BLaER1 (cell line): ENCODE data around the gene PCBP3.
"Not testable (repeated sequence)": the region's sequence is repeated elsewhere in the genome, so short reads cannot be mapped to it uniquely, and the experiment has no call there.

Source experiments
- H3K27ac ChIP-seq: shearing (Covaris generic); formaldehyde crosslinking; 2 replicates; pipeline ENCODE4 v1.8.1; 2022
- H3K27me3 ChIP-seq: shearing (Covaris generic); formaldehyde crosslinking; 2 replicates; pipeline ENCODE4 v1.8.1; 2022
- H3K36me3 ChIP-seq: shearing (Covaris generic); formaldehyde crosslinking; 2 replicates; pipeline ENCODE4 v1.8.1; 2022
- H3K4me1 ChIP-seq: shearing (Covaris generic); formaldehyde crosslinking; 2 replicates; pipeline ENCODE4 v1.8.1; 2022
- H3K4me2 ChIP-seq: shearing (Covaris generic); formaldehyde crosslinking; 2 replicates; pipeline ENCODE4 v1.8.1; 2022
- H3K4me3 ChIP-seq: shearing (Covaris generic); formaldehyde crosslinking; 2 replicates; pipeline ENCODE4 v1.8.1; 2022
- H3K9ac ChIP-seq: shearing (Covaris generic); formaldehyde crosslinking; 2 replicates; pipeline ENCODE4 v1.8.1; 2022
- H3K9me3 ChIP-seq: shearing (Covaris generic); formaldehyde crosslinking; 2 replicates; pipeline ENCODE4 v1.8.1; 2022
- H4K20me1 ChIP-seq: shearing (Covaris generic); formaldehyde crosslinking; 2 replicates; pipeline ENCODE4 v1.8.1; 2022
- Cebpa-rat ChIP-seq: shearing (Covaris generic); IDR thresholded peaks from 2 replicates; pipeline ENCODE4 v1.8.1; 2022

The PCBP3 gene

DNA sequence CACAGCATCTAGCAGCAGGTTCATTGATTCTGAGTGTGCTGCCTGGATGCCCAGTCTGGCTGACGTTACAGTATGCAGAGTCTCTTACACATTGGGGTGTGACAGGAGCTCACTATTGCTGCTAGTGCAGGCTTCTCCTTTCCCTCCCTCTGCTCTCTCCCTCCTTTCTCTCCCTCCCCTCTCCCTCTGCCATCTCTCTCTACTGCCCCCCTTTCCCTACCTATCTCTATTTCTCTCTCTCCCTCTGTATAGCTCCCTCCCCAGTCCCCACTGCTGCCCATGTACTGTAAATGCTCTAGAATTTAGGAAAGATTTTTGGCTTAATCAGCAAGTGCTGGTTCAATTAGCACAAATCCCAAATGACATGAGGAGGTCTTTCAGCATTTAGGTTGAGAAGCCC is 62.8 kb downstream of the PCBP3 start:
- no peak overlapping the region for H3K4me3 ChIP-seq
- H3K9me3 ChIP-seq: peaks cover 18% of the 10 kb centered on the region
- no peak overlapping the region for H3K4me2 ChIP-seq
- H3K4me1 ChIP-seq: peaks cover 30% of the 10 kb centered on the region
- H3K36me3 ChIP-seq: peaks cover 47% of the 10 kb centered on the region
- TF ChIP-seq Cebpa-rat: no peak
- no peaks in the 10 kb centered on the region for H3K27me3 ChIP-seq
- peaks cover 62% of the 10 kb centered on the region for H4K20me1 ChIP-seq
- no peak overlapping the region for H3K27ac ChIP-seq
- no peak overlapping the region for H3K9ac ChIP-seq

DNA sequence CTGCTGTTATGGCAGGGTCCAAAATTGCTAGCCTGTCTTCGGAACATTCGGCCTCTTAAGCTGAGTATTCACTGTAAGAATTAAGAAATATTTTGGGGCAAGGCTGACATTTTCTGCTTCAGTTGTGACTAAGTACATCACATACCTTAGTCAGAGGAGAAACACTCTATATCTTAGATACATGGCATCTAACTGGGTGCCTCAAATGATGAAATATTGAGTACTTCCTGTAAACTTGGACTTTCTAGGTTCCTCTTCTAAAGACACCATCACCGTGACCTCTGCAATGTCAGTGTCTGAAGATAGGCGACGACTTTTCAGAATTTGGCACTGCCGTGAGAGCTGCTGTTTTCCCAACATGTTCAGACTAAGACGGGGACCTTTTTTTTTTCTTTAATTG is 65.6 kb downstream of the PCBP3 start:
- H3K9me3 ChIP-seq: peaks cover 46% of the 10 kb centered on the region

DNA sequence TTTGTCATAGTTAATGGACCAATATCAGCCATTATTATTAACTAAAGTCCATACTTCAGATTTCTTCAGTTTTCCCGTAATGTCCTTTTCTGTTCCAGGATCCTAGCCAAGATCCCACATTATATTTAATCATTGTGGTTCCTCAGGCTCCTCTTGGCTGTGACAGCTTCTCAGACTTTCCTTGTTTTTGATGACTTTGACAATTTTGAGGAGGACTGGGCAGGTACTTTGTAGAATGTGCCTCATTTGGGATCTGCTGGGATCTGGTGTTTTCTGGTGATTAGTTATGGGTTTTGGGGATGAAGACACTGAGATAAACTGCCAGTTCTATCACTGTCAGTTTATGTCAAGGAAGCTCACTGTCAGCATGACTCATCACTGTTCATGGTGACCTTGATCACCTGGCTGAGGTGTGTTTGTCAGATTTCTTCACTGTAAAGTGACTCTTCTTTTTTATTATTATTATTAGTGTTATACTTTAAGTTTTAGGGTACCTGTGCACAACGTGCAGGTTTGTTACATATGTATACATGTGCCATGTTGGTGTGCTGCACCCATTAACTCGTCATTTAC is 66.3 kb downstream of the PCBP3 start:
- TF ChIP-seq Cebpa-rat: no peak
- Histone ChIP-seq H3K4me1 (peaks cover 18% of the 10 kb centered on the region), H3K36me3 (peaks cover 72% of the 10 kb centered on the region), H3K9me3 (peaks cover 51% of the 10 kb centered on the region), H3K27me3 (no peaks in the 10 kb centered on the region), H3K4me3 (no peak overlapping the region), H3K4me2 (no peak overlapping the region), H3K27ac (no peak overlapping the region), H4K20me1 (peaks cover 60% of the 10 kb centered on the region), H3K9ac (no peak overlapping the region)

More for the DNA sequence above, 65.6 kb downstream of the PCBP3 start:
- Histone ChIP-seq H4K20me1 (peaks cover 66% of the 10 kb centered on the region), H3K9ac (no peak overlapping the region), H3K4me3 (no peak overlapping the region), H3K27me3 (no peaks in the 10 kb centered on the region), H3K4me1 (peaks cover 24% of the 10 kb centered on the region), H3K27ac (no peak overlapping the region), H3K4me2 (no peak overlapping the region), H3K36me3 (peaks cover 70% of the 10 kb centered on the region)
- TF ChIP-seq Cebpa-rat: no peak

DNA sequence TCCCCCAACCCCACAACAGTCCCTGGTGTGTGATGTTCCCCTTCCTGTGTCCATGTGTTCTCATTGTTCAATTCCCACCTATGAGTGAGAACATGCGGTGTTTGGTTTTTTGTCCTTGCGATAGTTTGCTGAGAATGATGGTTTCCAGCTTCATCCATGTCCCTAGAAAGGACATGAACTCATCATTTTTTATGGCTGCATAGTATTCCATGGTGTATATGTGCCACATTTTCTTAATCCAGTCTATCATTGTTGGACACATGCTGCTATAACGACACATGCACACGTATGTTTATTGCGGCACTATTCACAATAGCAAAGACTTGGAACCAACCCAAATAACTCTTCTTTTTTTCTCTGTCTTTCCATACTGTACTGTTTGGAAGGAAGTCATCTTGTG is 66.8 kb downstream of the PCBP3 start:
- H4K20me1 ChIP-seq: peaks cover 55% of the 10 kb centered on the region
- not testable (repeated sequence) for H3K4me2 ChIP-seq, H3K27me3 ChIP-seq, H3K9ac ChIP-seq, H3K4me3 ChIP-seq, H3K27ac ChIP-seq
- peaks cover 56% of the 10 kb centered on the region for H3K9me3 ChIP-seq
- H3K36me3 ChIP-seq: peaks cover 72% of the 10 kb centered on the region
- H3K4me1 ChIP-seq: peaks cover 13% of the 10 kb centered on the region

DNA sequence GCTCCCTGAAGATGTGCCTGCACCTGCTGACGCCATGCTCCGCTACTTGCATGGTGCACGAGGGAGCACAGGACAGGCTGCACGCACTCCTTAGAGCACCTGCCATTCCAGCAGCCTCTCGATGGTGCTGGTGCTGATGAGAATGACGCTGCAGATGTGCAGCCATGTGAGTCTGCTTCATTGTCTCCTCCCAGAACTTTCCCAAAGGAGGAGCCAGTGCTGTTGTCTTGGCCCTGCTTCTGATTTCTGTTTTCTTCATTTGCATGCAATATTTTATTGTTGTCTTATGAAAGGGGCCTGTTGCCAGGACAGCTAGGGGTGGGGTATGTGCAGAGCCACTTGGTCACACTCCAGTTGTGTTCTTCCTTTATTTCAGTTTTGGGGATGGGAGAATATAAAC is 70.1 kb downstream of the PCBP3 start:
- no peak for TF ChIP-seq Cebpa-rat
- peaks cover 29% of the 10 kb centered on the region for H4K20me1 ChIP-seq
- H3K4me1 ChIP-seq: peaks cover 5% of the 10 kb centered on the region
- H3K27ac ChIP-seq: no peak overlapping the region
- no peak overlapping the region for H3K4me3 ChIP-seq
- H3K9me3 ChIP-seq: peaks cover 72% of the 10 kb centered on the region
- H3K4me2 ChIP-seq: no peak overlapping the region
- no peaks in the 10 kb centered on the region for H3K27me3 ChIP-seq
- H3K36me3 ChIP-seq: peaks cover 65% of the 10 kb centered on the region
- no peak overlapping the region for H3K9ac ChIP-seq

DNA sequence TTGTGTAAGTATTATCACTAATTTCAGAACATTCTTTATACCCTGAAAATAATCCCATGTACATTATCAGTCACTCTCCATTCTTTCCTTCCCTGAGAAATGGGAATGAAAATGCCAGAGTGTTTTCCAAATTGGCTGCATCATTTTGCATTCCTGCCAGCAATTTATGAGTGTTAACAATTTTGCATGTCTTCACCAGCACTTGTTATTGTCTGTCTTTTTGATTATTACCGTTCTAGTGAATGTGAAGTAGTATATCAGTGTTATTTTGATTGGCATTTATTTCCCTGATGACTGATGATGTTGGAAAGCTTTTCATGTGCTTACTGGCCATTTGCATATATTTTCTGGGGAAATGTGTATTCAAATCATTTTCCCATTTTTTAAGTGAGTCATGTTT is 71.9 kb downstream of the PCBP3 start:
- Histone ChIP-seq H3K4me2 (no peak overlapping the region), H4K20me1 (peaks cover 29% of the 10 kb centered on the region), H3K9ac (no peak overlapping the region), H3K27ac (no peak overlapping the region), H3K36me3 (peaks cover 54% of the 10 kb centered on the region), H3K4me1 (peaks cover 15% of the 10 kb centered on the region), H3K27me3 (no peaks in the 10 kb centered on the region), H3K9me3 (peaks cover 63% of the 10 kb centered on the region), H3K4me3 (no peak overlapping the region)
- TF ChIP-seq Cebpa-rat: no peak

DNA sequence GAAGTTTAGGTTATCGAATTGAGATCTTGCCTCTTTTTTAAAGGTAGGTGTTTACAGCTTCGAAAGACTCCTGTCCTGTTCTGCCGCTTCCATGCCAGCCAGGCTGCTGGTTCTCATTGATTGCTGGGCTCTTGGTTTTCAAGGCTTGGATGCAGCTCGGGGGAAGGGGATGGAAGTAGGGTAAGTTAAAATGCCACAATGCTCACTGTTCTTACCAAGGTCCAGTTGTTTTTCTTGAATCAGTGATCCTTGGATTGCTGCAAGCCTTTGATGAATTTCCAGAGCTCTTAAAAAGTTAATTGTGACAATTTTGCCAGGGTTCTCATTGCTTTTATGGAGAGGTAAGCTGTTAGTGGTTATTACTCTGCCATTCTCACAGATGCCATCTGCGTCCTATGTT is 74.9 kb downstream of the PCBP3 start:
- no peak overlapping the region for H3K4me2 ChIP-seq

DNA sequence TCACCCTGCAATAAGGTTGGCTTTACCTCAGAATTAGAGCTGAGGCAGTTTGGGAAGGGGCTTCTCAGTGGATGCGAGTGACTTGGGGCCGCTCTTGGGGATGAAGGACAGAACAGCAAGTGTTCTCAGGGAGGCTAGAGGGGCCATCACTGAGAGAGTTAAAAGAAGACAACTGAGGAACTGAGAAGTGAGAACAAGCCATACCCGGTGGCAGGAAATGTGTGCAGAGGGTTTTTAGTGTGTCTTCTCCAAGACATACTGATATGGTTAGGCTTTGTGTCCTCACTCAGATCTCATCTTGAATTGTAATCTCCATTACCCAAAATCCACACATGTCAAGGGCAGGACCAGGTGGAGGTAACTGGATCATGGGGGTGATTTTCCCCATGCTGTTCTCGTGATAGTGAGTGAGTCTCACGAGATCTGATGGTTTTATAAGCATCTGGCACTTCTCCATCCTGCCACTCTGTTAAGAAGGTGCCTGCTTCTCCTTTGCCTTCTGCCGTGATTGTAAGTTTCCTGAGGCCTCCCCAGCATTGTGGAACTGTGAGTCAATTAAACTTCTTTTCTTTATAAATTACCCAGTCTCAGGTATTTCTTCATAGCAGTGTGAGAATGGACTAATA is 75.8 kb downstream of the PCBP3 start:
- Histone ChIP-seq H4K20me1 (peaks cover 37% of the 10 kb centered on the region), H3K4me2 (peak overlapping the region; percentile 11; the same call in 1 of the 2 replicates), H3K9ac (no peak overlapping the region), H3K9me3 (peaks cover 24% of the 10 kb centered on the region), H3K36me3 (peaks cover 25% of the 10 kb centered on the region), H3K4me3 (no peak overlapping the region), H3K27me3 (no peaks in the 10 kb centered on the region), H3K27ac (no peak overlapping the region), H3K4me1 (peaks cover 32% of the 10 kb centered on the region)
- no peak for TF ChIP-seq Cebpa-rat

More for the DNA sequence above, 74.9 kb downstream of the PCBP3 start:
- H3K36me3 ChIP-seq: peaks cover 34% of the 10 kb centered on the region
- peaks cover 27% of the 10 kb centered on the region for H3K4me1 ChIP-seq
- H3K27ac ChIP-seq: no peak overlapping the region
- H3K9ac ChIP-seq: no peak overlapping the region
- H3K9me3 ChIP-seq: peaks cover 33% of the 10 kb centered on the region
- H4K20me1 ChIP-seq: peaks cover 33% of the 10 kb centered on the region
- H3K27me3 ChIP-seq: no peaks in the 10 kb centered on the region
- H3K4me3 ChIP-seq: no peak overlapping the region
- no peak for TF ChIP-seq Cebpa-rat

DNA sequence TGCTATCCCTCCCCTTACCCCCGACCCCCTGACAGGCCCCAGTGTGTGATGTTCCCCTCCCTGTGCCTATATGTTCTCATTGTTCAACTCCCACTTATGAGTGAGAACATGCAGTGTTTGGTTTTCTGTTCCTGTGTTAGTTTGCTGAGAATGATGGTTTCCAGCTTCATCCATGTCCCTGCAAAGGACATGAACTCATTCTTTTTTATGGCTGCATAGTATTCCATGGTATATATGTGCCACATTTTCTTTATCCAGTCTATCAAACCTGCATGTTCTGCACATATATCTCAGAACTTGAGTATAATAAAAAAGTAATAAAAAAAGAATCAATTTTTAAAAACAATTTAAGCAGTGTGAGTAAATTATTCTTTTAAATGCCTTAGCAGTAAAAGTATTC is 76.7 kb downstream of the PCBP3 start:
- not testable (repeated sequence) for H3K9ac ChIP-seq, H3K27ac ChIP-seq, H3K4me2 ChIP-seq, H3K27me3 ChIP-seq, H3K4me3 ChIP-seq
- Histone ChIP-seq H3K4me1 (peaks cover 41% of the 10 kb centered on the region), H3K9me3 (peaks cover 16% of the 10 kb centered on the region), H4K20me1 (peaks cover 46% of the 10 kb centered on the region), H3K36me3 (peaks cover 17% of the 10 kb centered on the region)

DNA sequence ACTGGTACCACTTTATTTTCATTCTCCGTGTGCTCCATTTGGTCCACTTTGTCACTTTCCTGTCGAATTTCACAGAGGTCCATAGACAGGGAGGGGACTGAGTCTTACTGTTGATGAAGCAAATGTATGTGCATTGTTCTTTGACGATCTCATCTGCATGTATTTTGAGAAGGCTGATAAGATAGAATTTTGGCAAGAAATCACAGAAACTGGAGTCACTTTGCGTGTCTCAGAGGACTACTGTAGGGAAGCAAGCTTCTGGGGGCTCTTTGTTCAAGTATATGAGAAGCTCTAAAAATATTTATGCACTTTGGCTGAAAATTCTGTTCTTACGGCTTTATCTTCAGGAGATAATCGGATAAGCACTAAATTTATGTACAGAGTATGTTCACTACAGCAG is 78.1 kb downstream of the PCBP3 start:
- no peaks in the 10 kb centered on the region for H3K27me3 ChIP-seq
- no peak overlapping the region for H3K4me2 ChIP-seq
- peaks cover 54% of the 10 kb centered on the region for H3K4me1 ChIP-seq
- H3K27ac ChIP-seq: no peak overlapping the region
- peaks cover 12% of the 10 kb centered on the region for H3K36me3 ChIP-seq
- H3K9me3 ChIP-seq: peaks cover 3% of the 10 kb centered on the region
- H3K4me3 ChIP-seq: no peak overlapping the region
- TF ChIP-seq Cebpa-rat: no peak
- peaks cover 60% of the 10 kb centered on the region for H4K20me1 ChIP-seq
- no peak overlapping the region for H3K9ac ChIP-seq
